Mucosa of descending colon (tissue), 3 donors: Measurements from ENCODE around the gene FAM171A1. TPM values are rescaled to one million over a fixed set of nuclear protein-coding genes. Genes with fewer than 3 reads are reported as not detected.

Source experiments
- ATAC-seq: fragments of 200-7000 bp; cut with Tn5 transposase; one replicate; pipeline ENCODE4 v1.9.1; 2020; ENCODE audit warnings: mild to moderate bottlenecking, moderate library complexity
- DNase-seq, 3 donors: peaks; one replicate each; pipeline ENCODE4 v3.0.0-alpha.2; 2020
- H3K36me3 ChIP-seq: fragments of 200-600 bp; one replicate; pipeline ENCODE4 v1.8.0; 2021; ENCODE audit warnings: low read depth, mild to moderate bottlenecking
- H3K4me1 ChIP-seq: fragments of 200-600 bp; one replicate; pipeline ENCODE4 v1.8.0; 2021; ENCODE audit warnings: low read depth, mild to moderate bottlenecking
- H3K4me3 ChIP-seq: fragments of 200-600 bp; one replicate; pipeline ENCODE4 v1.8.0; 2021; ENCODE audit warnings: mild to moderate bottlenecking
- H3K9me3 ChIP-seq: fragments of 200-600 bp; one replicate; pipeline ENCODE4 v1.8.0; 2021; ENCODE audit warnings: mild to moderate bottlenecking
- intact Hi-C, 2 donors: fragments of 100-400 bp; cut with DNase I in 1 of 2; cut with micrococcal nuclease in 1 of 2; formaldehyde crosslinking; loops; one replicate each; pipeline versions ENCODE4 v1.11.0 to v1.11.1; 2022; cut with DNase I, micrococcal nuclease
- total RNA-seq, 3 donors: library from RNA; stranded (reverse); fragmentation: NEBNext Ultra II Directional in 2 of 3; extraction: Animal tissue kit (Norgen Biotek cat#: 25700) in 2 of 3; gene quantifications; one replicate each; pipeline versions ENCODE4 v1.2.1 to v1.2.4, GENCODE V29; 2021 to 2023
- TF ChIP-seq, protein P1 (sequence below): fragments of 200-600 bp; IDR thresholded peaks from one replicate; pipeline ENCODE4 v1.8.0; 2022; ENCODE audit warnings: antibody characterized with exemption, mild to moderate bottlenecking
- donor health status: DM: no; HTN: no; CAD: no; lungs with moderate emphysema.
- donor health status: DM: no; HTN: no; CAD: no.
- donor health status: DM: no; HTN: yes; CAD: no.

The FAM171A1 gene
- total RNA-seq, 3 donors from 2014 or later: 33.7 to 60.7 (median 50.4) TPM

DNA sequence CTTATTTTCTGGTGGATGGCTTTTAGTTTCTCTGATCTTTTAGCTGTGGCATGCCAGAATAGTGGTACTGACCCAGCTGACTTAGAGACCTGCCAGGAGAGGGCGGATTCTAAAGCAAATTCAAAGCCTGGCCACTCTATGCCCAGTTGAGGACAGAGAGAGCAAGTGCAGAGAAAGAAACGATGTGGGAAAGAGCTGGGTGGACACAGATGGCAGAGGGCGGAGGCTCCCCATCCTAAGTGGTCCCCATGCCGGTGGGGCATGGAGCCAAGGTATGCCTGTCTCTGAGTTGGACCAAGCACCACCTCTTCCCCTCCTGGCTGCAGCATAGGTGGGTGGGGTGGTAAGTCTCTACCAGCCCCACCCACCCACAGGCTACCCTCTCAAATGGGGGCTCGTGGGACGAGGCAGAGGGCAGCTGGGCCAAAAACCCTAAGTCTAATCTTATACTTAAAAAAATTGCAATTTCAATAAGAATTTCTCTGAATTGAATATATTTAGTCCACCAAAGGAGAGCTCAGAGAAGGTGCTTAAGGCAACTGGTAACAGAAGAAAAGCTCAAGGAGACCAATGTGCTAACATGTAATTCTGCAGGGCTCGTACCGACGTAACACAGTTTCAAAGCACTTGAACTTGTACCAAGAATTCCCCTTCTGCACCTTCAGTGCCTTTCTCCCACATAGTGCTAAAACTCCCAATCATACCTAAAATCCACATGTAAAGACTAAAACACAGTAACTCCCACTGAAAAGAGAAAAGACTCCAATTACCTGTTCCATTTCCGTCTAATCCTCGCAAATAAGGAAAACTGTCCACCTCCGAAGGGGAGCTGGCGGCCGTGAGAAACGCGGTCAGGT lies 116.9 kb downstream of the FAM171A1 start:
- Histone ChIP-seq H3K36me3 (no peaks in the 10 kb centered on the region), H3K9me3 (no peaks in the 10 kb centered on the region), H3K4me3 (no peak overlapping the region), H3K4me1 (no peaks in the 10 kb centered on the region)
- ATAC-seq (no peak), DNase-seq (no peak)
- TF ChIP-seq, protein P1, sequence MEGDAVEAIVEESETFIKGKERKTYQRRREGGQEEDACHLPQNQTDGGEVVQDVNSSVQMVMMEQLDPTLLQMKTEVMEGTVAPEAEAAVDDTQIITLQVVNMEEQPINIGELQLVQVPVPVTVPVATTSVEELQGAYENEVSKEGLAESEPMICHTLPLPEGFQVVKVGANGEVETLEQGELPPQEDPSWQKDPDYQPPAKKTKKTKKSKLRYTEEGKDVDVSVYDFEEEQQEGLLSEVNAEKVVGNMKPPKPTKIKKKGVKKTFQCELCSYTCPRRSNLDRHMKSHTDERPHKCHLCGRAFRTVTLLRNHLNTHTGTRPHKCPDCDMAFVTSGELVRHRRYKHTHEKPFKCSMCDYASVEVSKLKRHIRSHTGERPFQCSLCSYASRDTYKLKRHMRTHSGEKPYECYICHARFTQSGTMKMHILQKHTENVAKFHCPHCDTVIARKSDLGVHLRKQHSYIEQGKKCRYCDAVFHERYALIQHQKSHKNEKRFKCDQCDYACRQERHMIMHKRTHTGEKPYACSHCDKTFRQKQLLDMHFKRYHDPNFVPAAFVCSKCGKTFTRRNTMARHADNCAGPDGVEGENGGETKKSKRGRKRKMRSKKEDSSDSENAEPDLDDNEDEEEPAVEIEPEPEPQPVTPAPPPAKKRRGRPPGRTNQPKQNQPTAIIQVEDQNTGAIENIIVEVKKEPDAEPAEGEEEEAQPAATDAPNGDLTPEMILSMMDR: no peak
- intact Hi-C loops: no loop called here

DNA sequence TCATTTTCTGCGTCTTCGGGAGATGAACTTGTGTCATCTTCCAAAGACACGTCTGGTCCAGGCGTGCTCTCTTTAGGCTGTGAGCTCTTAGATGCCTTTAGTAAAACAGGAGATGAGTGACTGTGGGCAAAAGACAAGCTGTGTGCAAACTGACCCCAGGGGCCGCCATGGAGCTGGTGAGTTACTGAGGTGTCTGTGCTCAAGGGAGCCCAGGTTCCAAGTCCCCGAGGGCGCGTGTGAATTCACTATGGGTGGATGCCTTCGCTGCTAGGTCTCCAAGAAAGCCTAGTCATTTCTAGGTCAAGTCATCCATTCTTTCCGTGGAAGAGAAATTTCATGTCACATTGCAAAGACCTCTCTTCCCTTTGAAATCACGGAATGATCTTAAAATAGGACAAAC lies 118.7 kb downstream of the FAM171A1 start:
- Histone ChIP-seq H3K4me1 (no peaks in the 10 kb centered on the region), H3K9me3 (no peaks in the 10 kb centered on the region), H3K4me3 (no peak overlapping the region), H3K36me3 (no peaks in the 10 kb centered on the region)
- ATAC-seq (no peak), DNase-seq (no peak)
- TF ChIP-seq, protein P1: no peak
- intact Hi-C loops: no loop called here

DNA sequence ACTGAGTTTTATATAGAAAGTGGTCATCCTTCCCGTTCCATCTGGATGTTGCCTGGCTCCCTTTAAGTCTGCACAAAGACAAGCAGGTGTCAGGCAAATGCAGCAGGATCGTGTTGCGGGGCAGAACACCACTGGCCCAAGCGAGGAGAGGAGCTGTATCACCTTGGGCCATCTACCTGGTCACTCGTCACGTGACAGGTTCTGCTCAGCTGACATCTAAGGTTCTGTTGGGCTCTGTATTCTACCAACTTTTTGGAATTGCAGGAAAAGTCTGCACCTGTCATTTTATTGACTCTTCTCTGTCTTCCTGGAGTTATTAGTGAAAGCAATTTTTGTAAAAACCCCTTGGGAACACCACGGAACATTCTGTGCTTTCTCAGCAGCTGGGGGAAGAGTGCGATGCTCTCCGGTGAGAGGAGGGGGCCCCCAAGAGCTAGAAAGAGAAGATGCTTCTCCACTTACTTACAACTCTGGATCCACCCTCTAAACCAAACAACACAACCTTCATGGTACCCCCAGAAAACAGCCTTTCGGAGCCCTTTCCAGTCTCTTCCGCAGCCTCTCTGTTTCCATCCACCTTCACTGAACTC lies 119.2 kb downstream of the FAM171A1 start:
- DNase-seq: no peak
- intact Hi-C loops: no loop called here
- Histone ChIP-seq H3K4me3 (no peak overlapping the region), H3K4me1 (no peaks in the 10 kb centered on the region), H3K9me3 (no peaks in the 10 kb centered on the region), H3K36me3 (no peaks in the 10 kb centered on the region)
- no peak for ATAC-seq
- TF ChIP-seq, protein P1: no peak

DNA sequence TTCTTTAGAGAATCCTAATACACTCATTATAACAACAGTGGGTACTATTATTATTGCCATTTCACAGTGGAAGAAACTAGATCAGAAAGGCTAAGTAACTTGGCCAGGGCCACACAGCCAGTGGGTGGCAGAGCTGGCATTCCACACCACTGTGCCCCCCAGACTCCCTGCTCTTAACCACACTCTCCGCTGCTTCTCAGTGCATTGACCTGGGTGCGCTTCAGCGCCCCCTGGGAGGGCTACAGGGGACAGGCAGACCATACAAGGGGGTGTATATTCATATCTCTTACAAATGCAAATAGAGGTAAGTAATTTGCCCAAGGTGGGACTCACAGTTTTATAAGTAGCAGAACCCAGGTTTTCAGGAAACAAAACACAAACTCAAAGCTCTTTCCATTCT lies 125.6 kb downstream of the FAM171A1 start:
- H3K36me3 ChIP-seq: no peaks in the 10 kb centered on the region
- TF ChIP-seq, protein P1: no peak
- DNase-seq: no peak
- no peak overlapping the region for H3K4me3 ChIP-seq
- intact Hi-C loops: no loop called here
- no peaks in the 10 kb centered on the region for H3K4me1 ChIP-seq
- ATAC-seq: peak; percentile 31
- no peaks in the 10 kb centered on the region for H3K9me3 ChIP-seq

DNA sequence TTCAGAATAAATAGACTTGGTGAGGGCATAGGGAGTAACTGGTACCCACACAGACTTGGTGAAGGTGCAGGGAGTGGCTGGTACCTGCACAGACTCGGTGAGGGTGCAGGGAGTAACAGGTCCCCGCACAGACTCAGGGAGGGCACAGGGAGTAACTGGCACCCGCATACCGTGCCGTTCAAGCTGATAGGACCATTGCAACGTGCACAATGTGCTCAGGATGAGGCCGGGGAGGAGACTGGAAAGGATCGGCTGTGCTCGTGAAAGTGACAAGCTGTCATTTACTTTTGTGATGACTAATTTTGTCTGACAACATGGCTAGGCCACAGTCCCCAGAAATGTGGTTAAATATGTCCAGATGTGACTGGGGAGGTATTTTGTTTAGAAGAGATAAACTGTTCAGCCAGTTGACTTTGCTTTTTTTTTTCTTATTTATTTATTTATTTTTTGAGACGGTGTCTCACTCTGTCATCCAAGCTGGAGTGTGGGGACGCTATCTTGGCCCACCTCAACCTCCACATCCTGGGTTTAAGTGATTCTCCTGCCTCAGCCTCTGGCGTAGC lies 126.4 kb downstream of the FAM171A1 start:
- Histone ChIP-seq H3K9me3 (no peaks in the 10 kb centered on the region), H3K4me1 (no peaks in the 10 kb centered on the region), H3K4me3 (no peak overlapping the region), H3K36me3 (no peaks in the 10 kb centered on the region)
- intact Hi-C loops: no loop called here
- TF ChIP-seq, protein P1: no peak
- no peak for DNase-seq
- no peak for ATAC-seq
